Upper lobe of left lung (tissue), 4 donors: Measurements from ENCODE around the gene PIGO.

Source experiments
- EP300 ChIP-seq, 4 donors: sonication (generic); formaldehyde crosslinking; IDR thresholded peaks; one replicate each; pipeline ENCODE4 v1.5.1; 2017; ENCODE audit warnings: antibody characterized with exemption in 4 of 4, control low read depth in 2 of 4
- POLR2A ChIP-seq, 4 donors: fragments of 450-650 bp; IDR thresholded peaks; one replicate each; pipeline ENCODE4 v1.5.1; 2016 to 2017; ENCODE audit warnings: antibody characterized with exemption in 4 of 4, mild to moderate bottlenecking in 2 of 4
- POLR2AphosphoS5 ChIP-seq, 2 donors: sonication (generic); formaldehyde crosslinking; IDR thresholded peaks; one replicate each; pipeline ENCODE4 v1.5.1; 2017; ENCODE audit warnings: antibody characterized with exemption in 2 of 2
- TF ChIP-seq, protein P1 (sequence below), 6 experiments: fragments of 450-650 bp in 4 of 6; fragments of 200-600 bp in 2 of 6; sonication (generic) in 2 of 6; IDR thresholded peaks; one replicate each; pipeline ENCODE4 v1.5.1; 2016 to 2019; ENCODE audit warnings: antibody characterized with exemption in 6 of 6

GRCh38 chr9:35140093-35140492, 43.7 kb upstream of the PIGO start:
- TF ChIP-seq, protein P1, sequence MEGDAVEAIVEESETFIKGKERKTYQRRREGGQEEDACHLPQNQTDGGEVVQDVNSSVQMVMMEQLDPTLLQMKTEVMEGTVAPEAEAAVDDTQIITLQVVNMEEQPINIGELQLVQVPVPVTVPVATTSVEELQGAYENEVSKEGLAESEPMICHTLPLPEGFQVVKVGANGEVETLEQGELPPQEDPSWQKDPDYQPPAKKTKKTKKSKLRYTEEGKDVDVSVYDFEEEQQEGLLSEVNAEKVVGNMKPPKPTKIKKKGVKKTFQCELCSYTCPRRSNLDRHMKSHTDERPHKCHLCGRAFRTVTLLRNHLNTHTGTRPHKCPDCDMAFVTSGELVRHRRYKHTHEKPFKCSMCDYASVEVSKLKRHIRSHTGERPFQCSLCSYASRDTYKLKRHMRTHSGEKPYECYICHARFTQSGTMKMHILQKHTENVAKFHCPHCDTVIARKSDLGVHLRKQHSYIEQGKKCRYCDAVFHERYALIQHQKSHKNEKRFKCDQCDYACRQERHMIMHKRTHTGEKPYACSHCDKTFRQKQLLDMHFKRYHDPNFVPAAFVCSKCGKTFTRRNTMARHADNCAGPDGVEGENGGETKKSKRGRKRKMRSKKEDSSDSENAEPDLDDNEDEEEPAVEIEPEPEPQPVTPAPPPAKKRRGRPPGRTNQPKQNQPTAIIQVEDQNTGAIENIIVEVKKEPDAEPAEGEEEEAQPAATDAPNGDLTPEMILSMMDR (IDR thresholded peaks at IDR 0.05) = no peak
- no peak for TF ChIP-seq EP300 (IDR thresholded peaks at IDR 0.05)
- TF ChIP-seq POLR2AphosphoS5 (IDR thresholded peaks at IDR 0.05) = no peak
- TF ChIP-seq POLR2A (IDR thresholded peaks at IDR 0.05) = no peak
